Ascending aorta (tissue), 2 donors: ENCODE data around the gene NFKB1. TPM values are rescaled to one million over a fixed set of nuclear protein-coding genes. Genes with fewer than 3 reads are reported as not detected.

Experiments used
- DNase-seq, 2 donors: peaks; one replicate each; pipeline ENCODE4 v3.0.0-alpha.2; 2019; ENCODE audit warnings: low spot score in 2 of 2
- H3K27ac ChIP-seq, 2 donors: fragments of 200-600 bp; sonication (generic); one replicate each; pipeline ENCODE4 v1.5.1; 2016 to 2017; ENCODE audit warnings: mild to moderate bottlenecking in 1 of 2
- H3K27me3 ChIP-seq: fragments of 200-600 bp; sonication (generic); one replicate; pipeline ENCODE4 v1.5.1; 2017
- H3K36me3 ChIP-seq, 2 donors: fragments of 200-600 bp; sonication (generic); one replicate each; pipeline ENCODE4 v1.5.1; 2016
- H3K4me1 ChIP-seq, 2 donors: fragments of 200-600 bp; sonication (generic); one replicate each; pipeline ENCODE4 v1.5.1; 2016 to 2017; ENCODE audit warnings: mild to moderate bottlenecking in 1 of 2
- H3K4me3 ChIP-seq, 2 donors: fragments of 200-600 bp; sonication (generic); one replicate each; pipeline ENCODE4 v1.5.1; 2016 to 2017; ENCODE audit warnings: mild to moderate bottlenecking in 1 of 2
- H3K9me3 ChIP-seq, 2 donors: fragments of 200-600 bp; sonication (generic); one replicate each; pipeline ENCODE4 v1.5.1; 2016
- intact Hi-C: fragments of 100-400 bp; cut with DNase I; formaldehyde crosslinking; loops from one replicate; pipeline ENCODE4 v1.15.1; 2023
- total RNA-seq: library from RNA; depleted of rRNA; stranded (reverse); fragments of >200 nt; gene quantifications from one replicate; pipeline ENCODE4 v1.1.0, GENCODE V29; 2016
- TF ChIP-seq, protein P1 (sequence below), 3 experiments: fragments of 200-600 bp in 2 of 3; fragments of 450-650 bp in 1 of 3; sonication (generic) in 2 of 3; IDR thresholded peaks; one replicate each; pipeline ENCODE4 v1.5.1; 2016 to 2019; ENCODE audit warnings: antibody characterized with exemption in 3 of 3, mild to moderate bottlenecking in 1 of 3, moderate library complexity in 1 of 3

Gene NFKB1
- total RNA-seq, 1 donor from 2014 or later = 34.5 TPM

- H3K9me3 ChIP-seq = no peaks in the 10 kb centered on the region
- no peak for DNase-seq
- H3K36me3 ChIP-seq = peaks cover 16 to 24% of the 10 kb centered on the region in 2 donors
- H3K27me3 ChIP-seq = no peaks in the 10 kb centered on the region
- H3K27ac ChIP-seq = no peak overlapping the region
- H3K4me3 ChIP-seq = no peak overlapping the region
- TF ChIP-seq, protein P1, sequence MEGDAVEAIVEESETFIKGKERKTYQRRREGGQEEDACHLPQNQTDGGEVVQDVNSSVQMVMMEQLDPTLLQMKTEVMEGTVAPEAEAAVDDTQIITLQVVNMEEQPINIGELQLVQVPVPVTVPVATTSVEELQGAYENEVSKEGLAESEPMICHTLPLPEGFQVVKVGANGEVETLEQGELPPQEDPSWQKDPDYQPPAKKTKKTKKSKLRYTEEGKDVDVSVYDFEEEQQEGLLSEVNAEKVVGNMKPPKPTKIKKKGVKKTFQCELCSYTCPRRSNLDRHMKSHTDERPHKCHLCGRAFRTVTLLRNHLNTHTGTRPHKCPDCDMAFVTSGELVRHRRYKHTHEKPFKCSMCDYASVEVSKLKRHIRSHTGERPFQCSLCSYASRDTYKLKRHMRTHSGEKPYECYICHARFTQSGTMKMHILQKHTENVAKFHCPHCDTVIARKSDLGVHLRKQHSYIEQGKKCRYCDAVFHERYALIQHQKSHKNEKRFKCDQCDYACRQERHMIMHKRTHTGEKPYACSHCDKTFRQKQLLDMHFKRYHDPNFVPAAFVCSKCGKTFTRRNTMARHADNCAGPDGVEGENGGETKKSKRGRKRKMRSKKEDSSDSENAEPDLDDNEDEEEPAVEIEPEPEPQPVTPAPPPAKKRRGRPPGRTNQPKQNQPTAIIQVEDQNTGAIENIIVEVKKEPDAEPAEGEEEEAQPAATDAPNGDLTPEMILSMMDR (IDR thresholded peaks at IDR 0.05) = no peak
- intact Hi-C loops = no loop called here
- no peaks in the 10 kb centered on the region for H3K4me1 ChIP-seq
Measured at GRCh38 chr4:102574317-102574716, 73.2 kb downstream of the NFKB1 start.

DNA sequence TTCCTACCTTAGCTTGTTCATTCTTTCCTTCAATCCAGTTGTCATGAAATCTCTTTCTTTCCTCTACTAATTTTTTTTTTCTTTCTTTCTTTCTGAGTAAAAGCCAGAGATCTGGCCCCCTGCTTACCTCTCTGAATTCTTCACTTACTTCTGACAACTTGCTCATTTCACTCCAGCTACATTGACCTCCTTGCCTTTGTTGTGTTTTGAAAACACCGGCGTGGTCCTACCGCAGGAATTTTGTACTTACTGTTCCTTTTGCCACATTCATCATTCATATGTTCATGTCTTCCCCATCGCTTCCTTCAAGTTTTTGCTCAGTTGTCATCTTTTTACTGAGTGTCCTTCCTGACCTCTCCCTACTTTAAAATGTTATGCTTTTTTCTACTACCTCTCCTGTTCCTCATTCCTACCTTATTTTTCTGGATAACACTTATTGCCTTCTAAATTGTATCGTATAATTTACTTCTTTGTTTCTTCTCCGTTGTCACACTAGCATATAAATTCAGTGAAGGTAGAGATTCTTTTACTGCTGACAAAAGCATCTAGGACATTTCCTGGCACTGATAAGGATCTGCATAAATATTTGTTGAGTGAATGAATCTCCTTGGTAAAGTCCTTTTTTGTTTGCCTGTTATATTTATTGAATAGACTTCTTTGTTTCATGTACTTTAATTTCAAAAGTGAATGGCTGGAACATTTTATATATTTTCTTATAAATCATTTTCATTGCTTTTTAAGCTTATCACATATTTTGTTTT is 74.4 kb downstream of the NFKB1 start:
- H3K4me1 ChIP-seq = no peaks in the 10 kb centered on the region
- H3K9me3 ChIP-seq = no peaks in the 10 kb centered on the region
- no peaks in the 10 kb centered on the region for H3K27me3 ChIP-seq
- peaks cover 16 to 31% of the 10 kb centered on the region in 2 donors for H3K36me3 ChIP-seq
- no peak for DNase-seq
- H3K4me3 ChIP-seq = no peak overlapping the region
- H3K27ac ChIP-seq = no peak overlapping the region
- TF ChIP-seq, protein P1 (IDR thresholded peaks at IDR 0.05) = no peak
- intact Hi-C loops = no loop called here

DNA sequence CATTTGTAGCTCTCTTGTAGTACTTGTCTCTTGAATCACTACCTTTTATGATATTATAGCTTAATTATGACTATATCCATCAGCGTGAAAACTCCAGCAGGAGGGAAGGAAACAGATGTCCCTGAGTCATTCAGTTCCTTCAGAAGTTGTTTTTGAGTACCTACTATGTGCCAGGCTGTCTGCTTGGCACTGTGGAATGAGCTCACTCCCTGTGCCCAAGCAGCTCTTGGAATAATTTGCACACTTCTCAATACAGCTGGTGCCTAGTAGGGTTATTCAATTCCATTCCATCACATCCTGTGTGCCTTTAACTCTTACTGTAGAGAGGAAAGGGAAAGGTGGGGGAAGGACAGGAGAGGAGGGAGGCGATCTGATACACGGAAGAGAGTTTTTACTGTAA is 77.1 kb downstream of the NFKB1 start:
- DNase-seq = no peak
- Histone ChIP-seq H3K27ac (no peak overlapping the region), H3K27me3 (no peaks in the 10 kb centered on the region), H3K36me3 (peaks cover 23 to 57% of the 10 kb centered on the region in 2 donors), H3K4me1 (no peaks in the 10 kb centered on the region), H3K9me3 (no peaks in the 10 kb centered on the region), H3K4me3 (no peak overlapping the region)
- intact Hi-C loops = no loop called here
- TF ChIP-seq, protein P1 (IDR thresholded peaks at IDR 0.05) = no peak

DNA sequence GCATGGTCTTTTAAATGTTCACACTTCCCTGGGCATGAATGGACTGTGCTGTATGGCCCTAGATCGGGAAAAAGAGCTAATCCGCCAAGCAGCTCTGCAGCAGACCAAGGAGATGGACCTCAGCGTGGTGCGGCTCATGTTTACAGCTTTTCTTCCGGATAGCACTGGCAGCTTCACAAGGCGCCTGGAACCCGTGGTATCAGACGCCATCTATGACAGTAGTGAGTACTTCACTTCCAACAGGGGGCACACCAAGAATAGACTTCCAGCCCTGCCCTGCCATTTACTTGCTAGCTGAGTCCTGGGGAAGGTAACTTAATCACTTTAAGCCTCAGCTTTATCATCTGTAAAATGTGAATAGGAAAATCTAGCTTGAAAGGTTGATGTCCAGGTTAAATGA is 77.7 kb downstream of the NFKB1 start:
- Histone ChIP-seq H3K4me3 (no peak overlapping the region), H3K27me3 (no peaks in the 10 kb centered on the region), H3K4me1 (no peaks in the 10 kb centered on the region), H3K36me3 (peaks cover 23 to 62% of the 10 kb centered on the region in 2 donors), H3K27ac (no peak overlapping the region), H3K9me3 (no peaks in the 10 kb centered on the region)
- TF ChIP-seq, protein P1 (IDR thresholded peaks at IDR 0.05) = no peak
- intact Hi-C loops = no loop called here
- DNase-seq = no peak

DNA sequence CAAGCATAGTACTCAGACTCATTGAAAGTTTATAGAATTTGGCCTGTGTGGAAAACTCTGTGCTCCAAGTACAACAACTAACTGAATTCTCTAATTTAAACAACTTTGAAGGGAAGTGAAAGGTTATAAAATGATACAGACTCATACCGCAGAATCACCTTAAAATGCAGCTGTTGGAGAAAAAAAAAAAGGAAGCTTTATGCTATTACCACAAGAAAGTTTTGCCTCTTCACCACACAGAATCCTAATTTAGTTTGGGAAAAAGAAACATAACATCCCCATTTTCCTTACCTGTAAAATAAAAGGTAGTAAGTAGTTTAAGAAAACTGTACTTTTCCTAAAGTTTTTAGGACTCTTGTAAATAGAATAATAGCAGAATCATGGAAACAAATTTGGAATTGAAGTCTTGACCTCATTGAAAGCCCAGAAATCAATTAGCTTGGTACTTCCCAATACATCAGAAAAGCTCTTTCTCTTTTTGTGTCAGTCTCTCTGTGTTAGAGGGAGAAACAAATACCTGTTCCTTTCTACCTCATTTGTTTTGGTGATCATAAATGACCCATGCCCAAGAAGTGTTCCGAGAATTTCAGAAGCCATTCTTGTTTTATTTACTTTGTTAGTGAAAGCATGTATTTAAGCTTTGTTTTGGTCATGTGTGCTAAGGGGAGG is 78.8 kb downstream of the NFKB1 start:
- intact Hi-C loops = no loop called here
- no peaks in the 10 kb centered on the region for H3K9me3 ChIP-seq
- H3K27me3 ChIP-seq = no peaks in the 10 kb centered on the region
- DNase-seq = no peak
- H3K27ac ChIP-seq = no peak overlapping the region
- H3K36me3 ChIP-seq = peaks cover 23 to 72% of the 10 kb centered on the region in 2 donors
- no peaks in the 10 kb centered on the region for H3K4me1 ChIP-seq
- TF ChIP-seq, protein P1 (IDR thresholded peaks at IDR 0.05) = no peak
- no peak overlapping the region for H3K4me3 ChIP-seq
